Superior temporal gyrus (tissue), 1 donor: Measurements from ENCODE around the gene SCPEP1.
"Not testable (repeated sequence)": the region's sequence is repeated elsewhere in the genome, so short reads cannot be mapped to it uniquely, and the experiment has no call there.

Source experiments
- DNase-seq: peaks from one replicate; pipeline ENCODE4 v3.0.0-alpha.2; 2016; ENCODE audit errors: extremely low spot score

SCPEP1 gene, protein sequence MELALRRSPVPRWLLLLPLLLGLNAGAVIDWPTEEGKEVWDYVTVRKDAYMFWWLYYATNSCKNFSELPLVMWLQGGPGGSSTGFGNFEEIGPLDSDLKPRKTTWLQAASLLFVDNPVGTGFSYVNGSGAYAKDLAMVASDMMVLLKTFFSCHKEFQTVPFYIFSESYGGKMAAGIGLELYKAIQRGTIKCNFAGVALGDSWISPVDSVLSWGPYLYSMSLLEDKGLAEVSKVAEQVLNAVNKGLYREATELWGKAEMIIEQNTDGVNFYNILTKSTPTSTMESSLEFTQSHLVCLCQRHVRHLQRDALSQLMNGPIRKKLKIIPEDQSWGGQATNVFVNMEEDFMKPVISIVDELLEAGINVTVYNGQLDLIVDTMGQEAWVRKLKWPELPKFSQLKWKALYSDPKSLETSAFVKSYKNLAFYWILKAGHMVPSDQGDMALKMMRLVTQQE

DNA sequence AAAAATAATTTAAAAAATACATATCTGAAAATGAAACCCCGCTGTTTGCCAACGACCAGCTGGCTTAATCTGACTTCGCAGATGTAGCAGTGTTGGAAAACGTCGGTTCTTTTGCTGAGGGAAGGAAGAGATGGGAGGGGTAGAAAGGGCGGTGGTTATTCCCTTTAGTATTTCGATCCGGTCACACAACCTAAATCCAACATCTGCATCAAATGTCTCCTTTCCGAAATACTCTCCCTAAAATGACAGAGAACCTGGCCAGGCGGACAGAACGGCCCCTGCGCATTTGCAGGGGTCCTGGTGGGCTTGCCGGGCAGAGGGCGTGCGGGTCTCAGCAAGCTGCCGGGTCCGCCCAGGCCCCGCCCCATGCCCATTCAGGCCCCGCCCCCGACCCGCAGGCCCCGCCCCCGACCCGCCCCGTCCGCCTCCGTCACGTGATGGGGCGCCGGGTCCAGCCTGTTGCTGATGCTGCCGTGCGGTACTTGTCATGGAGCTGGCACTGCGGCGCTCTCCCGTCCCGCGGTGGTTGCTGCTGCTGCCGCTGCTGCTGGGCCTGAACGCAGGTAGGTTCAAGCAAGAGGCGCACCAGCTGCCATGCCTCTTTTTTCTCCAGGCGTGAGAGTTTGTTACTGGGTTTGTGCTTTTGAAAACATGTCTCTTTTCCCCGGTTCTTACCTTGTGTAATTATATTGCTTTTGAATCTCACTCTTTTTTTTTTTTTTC is at the start of gene SCPEP1:
TSS of gene SCPEP1 (plus strand) at position 459 of the 723 bp plus-strand sequence. CDS start at position 488, 29 bp downstream.
- peak; percentile 83 for DNase-seq

DNA sequence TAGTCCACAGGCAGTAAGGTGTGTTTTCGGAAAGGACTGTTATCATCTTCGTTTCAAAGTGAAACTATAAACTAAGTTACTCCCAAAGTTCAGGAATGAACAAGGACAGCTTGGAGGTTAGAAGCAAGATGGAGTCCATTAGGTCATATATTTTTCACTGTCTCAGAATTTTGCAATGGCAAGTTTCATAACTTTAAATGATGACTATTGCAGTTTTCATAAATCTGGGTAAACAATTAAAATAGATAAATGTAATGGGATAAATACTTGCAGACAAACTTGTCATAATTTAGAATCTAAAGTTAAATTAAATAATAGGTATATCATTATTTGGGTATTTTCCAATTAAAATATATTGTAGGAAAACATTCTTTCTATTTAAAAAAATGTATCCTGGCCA is 49.3 kb upstream of the SCPEP1 start:
- DNase-seq = no peak

DNA sequence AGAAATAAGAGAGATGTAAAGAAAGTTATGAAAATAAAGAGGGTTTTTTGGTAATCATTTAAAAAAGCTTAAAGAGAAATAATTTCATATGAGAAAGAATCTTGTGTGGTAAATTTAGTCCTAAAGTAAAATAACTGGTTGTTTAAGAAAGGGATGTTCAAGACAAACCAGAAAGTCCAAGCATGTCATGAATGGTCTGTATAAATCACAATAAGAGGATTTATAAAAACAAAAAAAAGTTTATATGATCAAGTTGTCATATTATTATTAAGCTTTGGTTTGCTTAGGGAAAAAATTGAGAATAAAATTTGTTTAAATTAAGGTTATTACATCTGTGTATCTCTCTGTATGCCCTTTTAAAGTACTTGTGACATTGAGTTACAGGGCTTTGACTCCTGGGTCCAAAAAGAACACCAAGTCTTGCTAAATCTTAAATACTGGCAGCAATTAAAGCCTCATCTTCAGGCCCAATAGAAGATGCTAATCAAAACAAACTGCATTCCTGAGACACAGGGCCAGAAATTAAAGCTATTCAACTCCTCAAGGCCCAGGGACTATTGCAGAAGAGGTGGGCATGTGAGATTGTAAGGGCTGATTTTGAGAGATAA is 48.5 kb upstream of the SCPEP1 start:
- no peak for DNase-seq

DNA sequence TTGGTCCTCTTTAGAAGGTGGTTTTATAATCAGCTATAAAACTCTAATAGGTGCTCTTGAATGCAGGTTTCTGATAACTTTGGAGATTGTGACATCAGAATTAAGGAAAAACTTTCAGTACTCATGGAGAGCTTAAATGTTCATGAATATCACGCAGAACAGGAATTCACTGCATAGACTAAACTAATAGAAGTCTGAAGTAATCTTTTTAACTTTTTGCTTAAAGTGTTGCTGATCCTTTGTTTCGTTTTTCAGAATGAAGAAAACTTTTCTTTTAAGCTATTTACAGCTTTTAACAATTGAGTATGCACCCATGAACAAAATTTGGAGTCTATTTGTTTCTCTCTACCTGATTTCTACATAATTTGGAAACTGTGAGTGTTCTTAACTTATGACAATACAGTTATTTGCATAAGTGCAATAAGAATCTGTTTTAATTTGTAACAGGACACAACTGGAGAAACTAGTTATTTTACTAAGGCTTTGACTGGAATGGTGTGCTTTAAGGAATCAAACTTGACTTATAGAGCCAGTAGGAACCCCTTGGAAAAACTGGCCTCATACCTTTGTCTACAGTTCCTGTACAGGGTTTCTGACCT is 47.1 kb upstream of the SCPEP1 start:
- DNase-seq = no peak

DNA sequence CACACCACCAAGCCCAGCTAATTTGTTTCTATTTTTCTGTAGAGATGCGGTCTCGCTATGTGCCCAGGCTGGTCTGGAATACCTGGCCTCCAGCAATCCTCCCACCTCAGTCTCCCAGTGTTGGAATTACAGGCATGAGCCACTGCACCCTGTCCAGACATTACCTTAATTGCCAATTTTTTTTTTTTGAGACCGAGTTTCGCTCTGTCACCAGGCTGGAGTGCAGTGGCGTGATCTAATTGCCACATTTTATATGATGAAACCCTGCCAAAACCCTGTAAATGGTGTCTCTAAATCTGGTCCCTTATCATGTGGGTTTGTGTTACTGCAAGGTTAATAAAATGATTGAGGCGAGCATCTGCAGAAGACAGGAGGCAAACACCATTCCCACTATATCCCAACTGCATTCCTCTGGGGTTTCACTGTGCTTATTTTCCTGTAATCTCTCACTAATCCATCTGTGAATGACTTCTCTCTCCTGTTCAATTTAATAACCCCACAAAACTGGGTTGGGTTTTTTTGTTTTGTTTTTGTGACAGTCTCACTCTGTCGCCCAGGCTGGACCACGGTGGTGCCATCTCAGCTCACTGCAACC is 44.7 kb upstream of the SCPEP1 start:
- no peak for DNase-seq

DNA sequence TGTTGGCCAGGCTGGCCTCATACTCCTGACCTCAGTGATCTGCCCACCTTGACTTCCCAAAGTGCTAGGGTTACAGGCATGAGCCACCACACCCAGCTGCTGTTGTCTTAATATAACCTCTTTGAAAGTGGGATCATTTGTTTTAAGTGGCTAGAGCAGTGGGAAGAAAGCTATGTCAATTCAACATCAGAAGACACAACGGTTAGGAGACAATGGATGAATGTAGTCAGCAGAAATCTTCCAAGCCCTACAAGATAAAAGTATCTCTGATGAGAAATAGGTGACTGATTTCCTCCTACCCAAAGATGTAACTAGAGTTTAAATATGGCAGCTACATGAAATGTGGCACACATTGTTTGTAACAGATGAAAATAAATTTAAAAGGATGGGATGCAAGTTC is 44.1 kb upstream of the SCPEP1 start:
- no peak for DNase-seq

DNA sequence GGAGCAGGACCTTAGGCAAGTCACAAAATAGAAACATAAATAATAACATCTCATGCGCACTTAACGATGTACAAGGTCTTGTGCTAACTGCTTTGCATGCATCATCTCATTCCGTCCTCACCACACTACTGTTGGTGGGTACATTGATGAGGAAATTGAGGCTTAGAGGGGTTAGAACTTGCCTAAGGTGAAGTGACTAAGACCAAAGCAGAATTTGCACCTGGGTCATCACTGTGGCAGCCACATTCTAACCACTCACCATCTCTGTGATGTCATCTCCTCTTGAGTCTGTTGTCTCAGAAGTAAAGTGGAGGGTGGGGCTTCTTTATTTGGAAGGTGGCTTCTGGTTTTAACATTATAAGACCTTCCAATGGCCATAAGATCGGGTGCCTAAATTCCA is 43.7 kb upstream of the SCPEP1 start:
- DNase-seq = no peak

DNA sequence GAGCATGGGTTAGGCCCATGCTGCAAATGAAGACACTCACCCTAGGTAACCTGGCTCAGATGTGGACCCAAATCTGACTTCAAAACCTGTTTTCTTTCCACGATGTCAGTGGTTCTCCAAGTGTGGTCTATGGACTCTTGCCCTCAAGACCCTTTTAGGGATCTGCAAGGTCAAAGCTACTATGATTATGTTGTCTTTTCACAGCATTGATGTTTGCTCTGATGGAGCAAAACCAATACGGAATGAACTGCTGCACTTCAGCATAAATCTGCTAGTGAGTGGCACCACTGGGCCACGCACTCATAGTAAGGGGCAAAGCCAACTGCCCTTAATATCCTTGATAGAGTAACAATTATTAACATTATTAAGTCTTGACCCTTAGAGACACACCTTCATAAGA is 42.5 kb upstream of the SCPEP1 start:
- no peak for DNase-seq

DNA sequence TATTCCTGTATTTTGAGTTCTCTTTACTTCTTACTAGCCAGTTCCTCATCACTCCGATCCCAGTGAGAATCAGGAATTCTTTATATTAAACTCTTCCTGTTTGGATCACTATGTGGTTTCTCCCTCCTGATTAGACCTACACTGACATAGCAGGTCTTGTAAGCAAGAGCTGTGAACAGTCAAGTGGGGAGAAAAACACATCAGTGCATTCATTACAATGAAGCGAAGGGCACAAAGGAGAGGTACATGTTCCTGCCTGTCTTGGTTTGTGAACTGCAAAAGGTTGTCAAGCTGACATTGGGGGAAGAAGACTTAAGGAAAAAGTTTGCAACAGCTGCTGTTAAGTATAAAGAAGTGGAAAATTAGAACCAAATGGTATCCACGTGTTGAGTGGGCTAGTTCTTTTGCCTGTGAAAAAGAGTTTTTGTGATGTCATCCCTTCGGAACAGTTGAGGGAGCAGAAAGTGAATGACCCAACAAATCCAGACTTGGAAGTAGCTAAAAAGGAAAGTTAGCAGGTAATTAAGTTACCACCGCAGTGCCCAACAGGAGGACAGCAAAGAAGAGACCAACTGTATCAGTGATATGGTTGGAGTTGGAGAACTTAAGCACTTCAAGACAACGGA is 41.1 kb upstream of the SCPEP1 start:
- no peak for DNase-seq

DNA sequence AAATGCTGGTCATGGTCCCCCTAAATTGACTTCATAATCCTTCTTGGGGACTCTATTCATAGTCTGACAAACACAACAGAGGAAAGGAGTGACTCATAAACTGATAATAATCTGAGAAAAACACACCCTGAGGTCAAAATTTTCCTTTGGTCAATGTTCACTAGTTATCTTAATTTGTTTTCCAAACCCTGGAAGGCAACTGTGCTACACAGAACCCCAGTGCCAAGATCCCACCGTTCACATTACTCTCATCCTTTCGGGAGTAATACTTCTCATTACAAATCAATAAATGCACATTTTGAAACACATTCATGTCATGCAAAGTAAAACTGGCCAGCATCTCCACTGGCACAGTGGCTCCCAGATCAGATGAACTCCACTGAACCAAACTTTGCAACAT is 40.2 kb upstream of the SCPEP1 start:
- no peak for DNase-seq

DNA sequence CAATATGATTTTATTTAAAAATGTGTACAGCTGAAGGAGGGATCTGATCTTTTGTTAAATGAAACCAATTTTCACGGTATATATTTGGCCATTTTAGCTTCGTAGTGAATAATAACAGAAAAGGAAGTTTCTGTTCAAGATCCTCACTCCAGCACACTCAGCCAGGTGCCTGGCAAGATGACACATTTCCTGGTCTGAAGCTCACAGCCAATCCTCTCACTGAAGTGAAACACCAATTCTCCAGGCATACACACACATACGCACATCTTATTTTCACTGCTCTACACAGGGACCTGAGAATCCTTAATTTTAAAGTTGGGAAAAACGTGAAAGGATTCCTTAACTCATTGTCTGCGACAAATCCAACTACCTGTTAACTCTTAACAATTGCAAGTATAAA is 39.7 kb upstream of the SCPEP1 start:
- DNase-seq = not testable (repeated sequence)

DNA sequence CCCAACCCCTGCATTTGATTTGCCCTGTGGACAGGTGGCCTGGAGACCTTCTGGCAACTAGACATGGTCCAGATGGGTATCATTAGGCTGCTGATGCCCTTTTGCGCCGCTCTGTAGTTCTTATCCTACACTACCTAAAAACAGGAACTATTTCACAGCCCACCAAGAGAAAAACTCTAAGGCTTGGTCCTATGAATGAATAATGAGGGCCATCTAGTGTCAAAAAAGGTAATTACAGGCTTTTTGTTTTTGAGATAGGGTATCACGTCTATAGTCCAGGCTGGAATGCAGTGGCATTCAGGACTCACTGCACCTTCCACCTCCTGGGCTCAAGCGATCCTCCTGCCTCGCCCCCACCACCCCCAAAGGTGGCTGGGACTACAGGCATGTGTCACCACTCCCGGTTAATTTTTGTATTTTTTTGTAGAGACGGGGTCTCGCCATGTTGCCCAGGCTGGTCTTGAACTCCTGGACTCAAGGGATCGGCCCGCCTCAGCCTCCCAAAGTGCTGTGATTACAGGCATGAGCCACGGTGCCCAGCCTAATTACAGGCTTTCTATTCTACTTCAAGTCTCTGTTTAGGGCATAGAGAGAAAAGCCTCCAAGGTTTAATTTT is 38.0 kb upstream of the SCPEP1 start:
- peak; percentile 81 for DNase-seq

DNA sequence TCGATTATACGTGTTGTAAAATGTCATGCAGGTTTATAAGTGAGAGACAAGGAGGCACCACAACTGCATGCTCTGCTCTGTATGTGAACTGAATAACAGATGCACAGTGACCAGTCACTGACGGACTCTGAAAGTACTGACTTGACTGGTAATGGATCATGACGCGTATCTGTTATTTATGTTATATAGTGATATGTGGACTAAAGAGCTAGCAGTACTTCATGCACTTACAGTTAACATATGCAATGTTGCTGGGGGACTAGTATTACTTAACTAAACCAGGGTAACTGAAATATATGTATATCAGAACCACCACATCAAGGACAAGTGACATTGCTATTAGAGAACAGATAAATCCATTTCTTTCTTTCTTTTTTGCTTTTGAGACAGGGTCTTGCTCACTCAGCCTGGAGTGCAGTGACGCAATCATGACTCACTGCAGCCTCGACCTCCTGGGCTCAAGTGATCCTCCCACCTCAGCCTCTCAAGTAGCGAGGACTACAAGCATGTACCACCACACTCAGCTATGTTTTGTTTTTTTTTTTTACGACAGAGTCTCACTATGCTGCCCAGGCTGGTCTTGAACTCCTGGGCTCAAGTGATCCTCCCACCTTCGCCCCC is 34.3 kb upstream of the SCPEP1 start:
- DNase-seq = no peak

DNA sequence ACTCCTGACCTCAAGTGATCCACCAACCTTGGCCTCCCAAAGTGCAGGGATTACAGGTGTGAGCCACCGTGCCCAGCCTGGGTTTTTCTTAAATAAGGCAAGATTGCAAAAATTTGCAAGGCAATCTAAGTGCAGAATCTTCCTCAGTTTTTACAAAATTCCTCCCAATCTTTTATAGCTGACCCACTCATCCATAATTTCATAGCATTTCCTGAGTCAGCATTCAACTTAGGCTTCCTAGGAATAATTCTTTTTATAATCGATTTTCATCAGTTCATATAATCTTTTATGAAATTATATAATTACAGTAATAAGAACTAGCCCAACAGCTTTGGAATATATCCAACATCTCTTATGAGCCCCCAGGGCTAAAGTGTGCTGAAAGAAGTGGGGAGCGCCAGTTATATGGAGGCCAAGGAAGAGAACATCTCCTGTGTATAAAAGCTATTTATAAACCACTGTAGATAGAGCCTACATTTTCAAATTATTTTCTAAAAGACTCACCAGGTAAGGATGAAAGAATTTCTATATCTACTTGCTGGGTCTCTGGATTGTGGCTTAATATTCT is 31.9 kb upstream of the SCPEP1 start:
- DNase-seq = no peak

DNA sequence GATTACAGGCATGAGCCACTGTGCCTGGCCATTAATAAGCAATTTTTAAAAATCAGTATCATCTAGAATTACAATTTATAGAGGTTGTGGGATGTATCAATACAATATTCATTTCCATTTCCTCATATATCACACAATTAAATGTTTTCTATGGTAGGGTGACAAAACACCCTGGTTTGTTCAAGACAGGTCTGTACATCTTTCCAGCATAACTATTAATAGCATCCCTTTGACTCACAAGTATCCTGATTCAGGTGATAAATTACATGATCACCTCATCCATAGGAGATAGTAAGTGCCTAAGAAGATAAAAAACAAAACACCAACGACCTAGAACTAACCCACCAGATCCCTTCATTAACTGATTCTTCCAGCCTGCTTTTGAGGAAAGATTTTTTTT is 30.2 kb upstream of the SCPEP1 start:
- no peak for DNase-seq

DNA sequence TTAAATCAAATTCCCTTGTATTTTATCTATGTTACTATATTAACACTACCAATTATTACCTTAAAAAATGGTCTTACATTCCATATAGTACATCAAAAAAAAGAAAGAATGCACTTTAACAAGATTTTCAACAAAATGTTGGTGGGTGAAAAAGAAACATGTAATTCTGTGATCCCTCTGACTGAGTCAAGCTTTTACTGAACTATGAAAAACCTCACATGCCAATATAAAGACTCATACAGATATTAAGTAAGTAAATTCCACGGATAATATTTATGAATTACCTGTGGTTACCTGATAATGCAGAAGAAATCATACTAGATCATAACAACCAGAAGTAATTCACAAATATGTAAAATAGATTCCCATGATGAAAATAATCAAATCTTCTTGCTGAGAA is 29.4 kb upstream of the SCPEP1 start:
- DNase-seq = no peak

DNA sequence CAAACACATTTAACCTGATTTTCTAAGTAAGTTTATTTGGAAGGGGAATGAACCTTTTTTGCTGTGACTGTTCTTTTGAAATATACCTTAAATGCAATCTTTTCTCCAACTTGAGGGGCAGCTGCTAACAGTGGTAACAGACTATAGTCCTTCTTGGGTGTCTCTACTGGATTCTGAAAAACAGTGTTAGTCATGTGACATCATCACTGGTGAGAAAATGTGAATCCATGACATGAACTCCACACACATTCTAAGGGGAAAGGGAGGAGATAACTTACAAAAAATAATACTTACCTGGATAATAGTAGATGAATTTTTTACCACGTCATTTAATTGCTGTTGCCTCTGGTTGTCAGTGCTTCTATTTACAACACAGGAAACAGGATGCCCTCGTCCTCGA is 28.3 kb upstream of the SCPEP1 start:
- DNase-seq = no peak

DNA sequence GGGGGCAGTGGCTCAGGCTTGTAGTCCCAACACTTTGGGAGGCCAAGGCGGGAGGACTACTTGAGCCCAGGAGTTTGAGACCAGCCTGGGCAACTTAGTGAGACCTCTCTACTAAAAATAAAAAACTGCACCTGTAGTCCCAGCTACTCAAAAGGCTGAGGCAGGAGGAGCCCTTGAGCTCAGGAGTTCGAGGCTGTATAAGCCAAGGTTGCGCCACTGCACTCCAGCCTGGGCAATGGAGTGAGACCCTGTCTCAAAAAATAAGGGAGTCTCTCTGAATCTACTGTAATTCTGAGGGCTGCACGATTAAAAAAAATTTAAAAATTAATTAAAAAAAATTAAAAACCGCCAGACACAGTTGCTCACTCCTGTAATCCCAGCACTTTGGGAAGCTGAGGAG is 20.9 kb upstream of the SCPEP1 start:
- DNase-seq = no peak

DNA sequence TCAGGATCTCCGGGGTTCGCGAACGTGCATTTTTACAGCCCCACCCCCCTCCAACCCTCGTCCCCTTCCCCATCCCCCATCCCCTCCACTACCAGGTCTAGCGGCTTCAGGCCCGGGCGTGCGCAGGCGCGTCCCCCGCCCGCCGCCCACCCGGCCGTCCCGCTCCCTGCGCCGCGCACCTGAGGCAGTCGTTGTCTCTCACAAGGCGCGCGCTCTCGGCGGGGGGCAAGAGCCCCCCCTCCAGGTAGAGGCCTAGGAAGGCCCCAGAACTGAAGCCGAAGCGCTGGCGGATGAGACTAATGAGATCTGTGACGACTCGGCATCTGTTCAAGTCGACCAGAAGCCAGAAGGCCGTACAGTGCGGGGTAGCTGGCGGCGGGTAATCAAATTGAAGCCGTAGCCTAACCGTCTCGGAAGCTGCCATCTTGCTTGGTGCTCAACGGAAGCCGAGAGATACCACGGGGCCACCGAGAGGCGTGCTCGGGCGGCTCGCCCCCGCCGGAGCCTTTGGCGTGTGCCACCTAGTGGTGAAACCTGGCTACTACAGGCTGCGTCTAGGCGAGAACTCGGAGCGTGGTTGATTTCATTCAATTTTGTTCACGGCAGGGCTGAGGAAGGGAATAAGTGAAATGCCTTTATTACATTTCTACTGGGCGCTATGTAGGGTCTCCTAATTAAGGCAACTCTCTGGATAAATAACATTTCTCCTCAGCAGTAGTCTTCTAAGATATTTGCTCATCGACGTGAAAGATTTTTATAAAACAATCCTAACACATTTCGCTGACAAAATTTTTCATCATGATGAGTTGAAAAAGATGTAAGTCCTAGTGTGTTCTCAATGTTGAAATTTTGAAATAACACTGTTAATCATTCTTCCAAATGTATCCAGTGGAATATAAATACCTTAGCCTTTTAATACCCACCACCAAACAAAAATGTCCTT is 17.1 kb upstream of the SCPEP1 start, which contains the start of gene COIL:
TSS of gene COIL (minus strand) at position 455 of the 943 bp plus-strand sequence. CDS start at position 424, 31 bp downstream.
- DNase-seq = peak; percentile 95
